Aorta (tissue), 5 donors: ENCODE measurements around the gene ASB10. TPM values are rescaled to one million over a fixed set of nuclear protein-coding genes. Genes with fewer than 3 reads are reported as not detected.

Experiments
- ATAC-seq: fragments of 200-7000 bp; cut with Tn5 transposase; one replicate; pipeline ENCODE4 v1.9.1; 2022; ENCODE audit warnings: moderate library complexity; ENCODE audit not compliant: low FRiP score
- DNase-seq, 2 donors: peaks; one replicate each; pipeline ENCODE4 v3.0.0-alpha.2; 2020
- H3K27ac ChIP-seq, 2 donors: one replicate each; pipeline ENCODE4 v1.5.1; 2013; ENCODE audit warnings: low read length in 2 of 2, mild to moderate bottlenecking in 2 of 2, moderate library complexity in 2 of 2, control low read depth in 1 of 2, inconsistent platforms in 1 of 2, low read depth in 1 of 2
- H3K27me3 ChIP-seq, 2 donors: one replicate each; pipeline ENCODE4 v1.6.1; 2013; ENCODE audit warnings: control low read depth in 1 of 2, low read length in 1 of 2, mild to moderate bottlenecking in 1 of 2, moderate library complexity in 1 of 2; ENCODE audit not compliant: insufficient read depth in 2 of 2, control insufficient read depth in 1 of 2
- H3K36me3 ChIP-seq, 2 donors: one replicate each; pipeline ENCODE4 v1.6.1; 2013; ENCODE audit warnings: control low read depth in 1 of 2, low read length in 1 of 2, mild to moderate bottlenecking in 1 of 2; ENCODE audit not compliant: insufficient read depth in 2 of 2, control insufficient read depth in 1 of 2
- H3K4me1 ChIP-seq, 2 donors: one replicate each; pipeline ENCODE4 v1.6.1; 2013; ENCODE audit warnings: low read length in 2 of 2, control low read depth in 1 of 2, mild to moderate bottlenecking in 1 of 2, moderate library complexity in 1 of 2; ENCODE audit not compliant: insufficient read depth in 2 of 2, control insufficient read depth in 1 of 2
- H3K4me3 ChIP-seq, 2 donors: one replicate each; pipeline ENCODE4 v1.5.1; 2013; ENCODE audit warnings: low read length in 2 of 2, control low read depth in 1 of 2, mild to moderate bottlenecking in 1 of 2
- H3K9me3 ChIP-seq: one replicate; pipeline ENCODE4 v1.6.1; 2013; ENCODE audit warnings: mild to moderate bottlenecking, low read length; ENCODE audit not compliant: control insufficient read depth
- WGBS, 2 donors: extraction: QIAGEN DNeasy Blood & Tissue Kit; methylation state at CpG; one replicate each; pipeline ENCODE4 v1.1.7; 2013; 5-methylcytosine and 5-hydroxymethylcytosine counted together
- intact Hi-C, 2 donors: fragments of 100-400 bp; cut with DNase I; formaldehyde crosslinking; loops; one replicate each; pipeline versions ENCODE4 v1.14.2 to v1.15.0; 2022
- polyA plus RNA-seq, 2 donors: library from polyadenylated mRNA; stranded (reverse); fragments of 200-250 nt; gene quantifications; one replicate each; pipeline ENCODE4 v1.2.3, GENCODE V29; 2013
- total RNA-seq, 2 donors: library from RNA; stranded (reverse); fragmentation: NEBNext Ultra II Directional; extraction: Animal tissue kit (Norgen Biotek cat#: 25700); gene quantifications; one replicate each; pipeline ENCODE4 v1.2.1, GENCODE V29; 2021
- donor health status: healthy with polysubstance abuse.
- donor health status: Bipolar disorder and iron deficiency.
- donor health status: DM: no; HTN: no; CAD: no.
- donor health status: DM: no; HTN: no; CAD: no.
- donor health status: DM: yes; HTN: yes; CAD: no.

ASB10 gene
- total and polyA plus RNA-seq, 4 donors: not detected

- Histone ChIP-seq H3K27ac (no peak overlapping the region), H3K4me1 (no peaks in the 10 kb centered on the region), H3K27me3 (no peaks in the 10 kb centered on the region), H3K9me3 (no peaks in the 10 kb centered on the region), H3K36me3 (no peaks in the 10 kb centered on the region), H3K4me3 (no peak overlapping the region)
- no peak for ATAC-seq
- intact Hi-C loops: no loop called here
- no peak for DNase-seq
- WGBS, 2 donors: 58 to 59% methylated on average over 19 of the region's 19 CpGs
These were observed 8.8 kb upstream of the ASB10 start for GRCh38 chr7:151195616-151196450.

- H3K36me3 ChIP-seq: no peaks in the 10 kb centered on the region
- intact Hi-C loops: no loop called here
- H3K27me3 ChIP-seq: no peaks in the 10 kb centered on the region
- no peaks in the 10 kb centered on the region for H3K4me1 ChIP-seq
- 81 to 82% methylated on average over 7 of the region's 7 CpGs for WGBS, 2 donors
- no peak for ATAC-seq
- no peak for DNase-seq
- H3K4me3 ChIP-seq: no peak overlapping the region
- H3K27ac ChIP-seq: no peak overlapping the region
- H3K9me3 ChIP-seq: no peaks in the 10 kb centered on the region
These were observed 7.1 kb upstream of the ASB10 start for GRCh38 chr7:151194188-151194587.

DNA sequence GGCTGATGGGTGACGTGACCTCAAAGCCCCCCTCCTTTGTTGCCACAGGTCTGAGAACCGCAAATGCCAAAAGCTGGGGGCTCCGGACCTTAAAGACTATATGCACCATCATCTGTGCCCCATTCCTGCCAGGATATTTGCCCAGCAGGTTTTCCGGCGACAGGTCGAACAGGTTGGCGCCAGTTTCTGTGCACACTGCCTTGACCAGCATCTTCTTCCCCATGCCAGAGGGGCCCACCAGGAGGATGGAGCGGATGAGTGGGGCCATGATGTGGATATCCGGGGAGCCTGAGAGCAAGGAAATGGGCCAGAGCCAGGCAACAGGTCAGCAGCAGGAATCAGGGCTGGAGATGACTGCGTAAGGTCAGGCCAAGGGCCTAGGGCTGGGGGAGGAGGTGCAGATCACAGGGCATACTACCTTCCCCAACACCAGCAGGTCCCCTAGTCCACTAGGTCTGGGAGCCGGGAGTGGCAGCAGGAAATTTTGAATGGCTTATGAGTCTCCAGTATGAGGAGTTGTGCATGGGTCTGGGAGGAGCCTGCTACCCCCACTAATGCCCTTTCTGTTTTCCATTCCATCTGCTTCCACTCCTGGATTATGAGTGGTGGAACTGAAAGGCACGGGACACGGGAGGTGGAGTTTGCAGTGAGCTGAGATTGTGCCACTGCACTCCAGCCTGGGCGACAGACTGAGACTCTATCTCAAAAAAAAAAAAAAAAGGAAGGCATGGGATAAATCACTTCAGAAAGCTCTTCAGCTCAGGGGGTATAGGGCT, 6.3 kb upstream of the ASB10 start:
- WGBS, 2 donors: 90 to 95% methylated on average over 14 of the region's 14 CpGs
- Histone ChIP-seq H3K4me1 (no peaks in the 10 kb centered on the region), H3K27me3 (no peaks in the 10 kb centered on the region), H3K4me3 (no peak overlapping the region), H3K9me3 (no peaks in the 10 kb centered on the region), H3K27ac (no peak overlapping the region), H3K36me3 (no peaks in the 10 kb centered on the region)
- ATAC-seq (no peak), DNase-seq (no peak)
- intact Hi-C loops: no loop called here

DNA sequence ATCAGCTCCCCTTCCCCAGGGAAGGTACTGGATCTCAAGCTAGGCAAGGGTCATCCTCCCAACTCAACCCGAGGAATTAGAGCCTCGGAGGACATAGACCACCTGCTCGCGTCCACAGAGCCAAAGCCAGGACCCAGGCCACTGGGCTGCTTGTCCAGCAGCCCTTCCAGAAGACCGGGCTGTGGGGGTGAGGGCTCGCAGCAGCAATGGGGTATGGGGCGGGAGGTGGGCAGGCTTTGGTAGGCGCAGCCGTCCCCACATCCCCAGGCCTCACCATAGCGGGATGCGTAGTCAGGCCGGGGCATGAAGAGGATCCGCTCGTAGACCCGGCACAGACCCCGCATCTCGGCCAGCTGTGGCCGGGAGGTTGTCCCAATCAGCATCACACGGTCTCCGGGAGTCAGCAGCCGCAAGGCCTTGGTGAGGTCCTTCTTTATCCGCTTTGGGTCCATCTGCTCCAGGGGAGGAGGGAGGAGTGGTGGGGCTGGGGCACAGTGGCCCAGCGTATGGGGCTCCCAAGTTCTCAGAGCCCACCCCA, 5.0 kb upstream of the ASB10 start:
- H3K27ac ChIP-seq: no peak overlapping the region
- ATAC-seq (no peak), DNase-seq (no peak)
- intact Hi-C loops: no loop called here
- no peaks in the 10 kb centered on the region for H3K27me3 ChIP-seq
- 95 to 96% methylated on average over 23 of the region's 23 CpGs for WGBS, 2 donors
- H3K36me3 ChIP-seq: no peaks in the 10 kb centered on the region
- no peak overlapping the region for H3K4me3 ChIP-seq
- H3K4me1 ChIP-seq: no peaks in the 10 kb centered on the region
- H3K9me3 ChIP-seq: no peaks in the 10 kb centered on the region

GRCh38 chr7:151191544-151191943, 4.5 kb upstream of the ASB10 start:
- DNase-seq (no peak), ATAC-seq (no peak)
- H3K27ac ChIP-seq: no peak overlapping the region
- H3K27me3 ChIP-seq: no peaks in the 10 kb centered on the region
- H3K36me3 ChIP-seq: no peaks in the 10 kb centered on the region
- intact Hi-C loops: no loop called here
- 87% methylated on average over 12 of the region's 12 CpGs for WGBS, 2 donors
- no peaks in the 10 kb centered on the region for H3K9me3 ChIP-seq
- H3K4me3 ChIP-seq: no peak overlapping the region
- H3K4me1 ChIP-seq: no peaks in the 10 kb centered on the region

DNA sequence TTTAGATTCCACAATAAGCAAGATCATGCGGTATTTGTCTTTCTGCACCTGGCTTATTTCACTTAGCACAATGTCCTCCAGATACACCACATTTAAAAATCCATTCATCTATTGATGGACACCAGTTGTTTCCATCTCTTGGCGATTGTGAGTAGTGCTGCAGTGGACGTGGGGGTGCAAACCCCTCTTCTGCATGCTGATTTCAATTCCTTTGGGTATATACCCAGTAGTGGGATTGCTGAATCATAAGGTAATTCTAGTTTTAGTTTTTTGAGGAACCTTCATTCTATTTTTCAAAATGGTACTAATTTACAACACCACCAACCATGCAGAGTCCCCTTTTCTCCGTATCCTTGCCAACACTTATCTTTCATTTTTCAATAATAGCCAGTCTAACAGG, 2.0 kb upstream of the ASB10 start:
- no peak overlapping the region for H3K4me3 ChIP-seq
- WGBS, 2 donors: 73 to 80% methylated on average over 4 of the region's 4 CpGs
- intact Hi-C loops: no loop called here

DNA sequence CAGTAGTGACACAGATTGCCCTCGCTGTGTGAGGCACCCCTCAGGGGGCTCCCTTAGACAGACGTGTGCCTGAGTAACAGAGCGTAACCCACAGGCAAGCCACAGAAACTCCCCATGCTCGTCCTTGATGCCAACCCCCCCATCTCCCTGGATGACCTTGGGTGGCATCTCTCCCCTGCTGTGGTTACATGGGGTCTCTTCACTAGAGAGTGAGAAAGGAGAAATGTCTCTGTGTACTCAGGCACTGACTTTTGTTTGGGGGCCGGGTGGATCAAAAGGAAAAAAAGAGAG, 1.1 kb upstream of the ASB10 start:
- Histone ChIP-seq H3K4me1 (no peaks in the 10 kb centered on the region), H3K27ac (no peak overlapping the region), H3K36me3 (no peaks in the 10 kb centered on the region), H3K9me3 (no peaks in the 10 kb centered on the region), H3K27me3 (no peaks in the 10 kb centered on the region), H3K4me3 (no peak overlapping the region)
- DNase-seq: no peak
- 66 to 67% methylated on average over 5 of the region's 5 CpGs for WGBS, 2 donors
- intact Hi-C loops: no loop called here
- ATAC-seq: no peak

More for the DNA sequence above, 2.0 kb upstream of the ASB10 start:
- H3K4me1 ChIP-seq: no peaks in the 10 kb centered on the region
- no peaks in the 10 kb centered on the region for H3K27me3 ChIP-seq
- H3K36me3 ChIP-seq: no peaks in the 10 kb centered on the region
- ATAC-seq (no peak), DNase-seq (no peak)
- H3K9me3 ChIP-seq: no peaks in the 10 kb centered on the region
- H3K27ac ChIP-seq: no peak overlapping the region

DNA sequence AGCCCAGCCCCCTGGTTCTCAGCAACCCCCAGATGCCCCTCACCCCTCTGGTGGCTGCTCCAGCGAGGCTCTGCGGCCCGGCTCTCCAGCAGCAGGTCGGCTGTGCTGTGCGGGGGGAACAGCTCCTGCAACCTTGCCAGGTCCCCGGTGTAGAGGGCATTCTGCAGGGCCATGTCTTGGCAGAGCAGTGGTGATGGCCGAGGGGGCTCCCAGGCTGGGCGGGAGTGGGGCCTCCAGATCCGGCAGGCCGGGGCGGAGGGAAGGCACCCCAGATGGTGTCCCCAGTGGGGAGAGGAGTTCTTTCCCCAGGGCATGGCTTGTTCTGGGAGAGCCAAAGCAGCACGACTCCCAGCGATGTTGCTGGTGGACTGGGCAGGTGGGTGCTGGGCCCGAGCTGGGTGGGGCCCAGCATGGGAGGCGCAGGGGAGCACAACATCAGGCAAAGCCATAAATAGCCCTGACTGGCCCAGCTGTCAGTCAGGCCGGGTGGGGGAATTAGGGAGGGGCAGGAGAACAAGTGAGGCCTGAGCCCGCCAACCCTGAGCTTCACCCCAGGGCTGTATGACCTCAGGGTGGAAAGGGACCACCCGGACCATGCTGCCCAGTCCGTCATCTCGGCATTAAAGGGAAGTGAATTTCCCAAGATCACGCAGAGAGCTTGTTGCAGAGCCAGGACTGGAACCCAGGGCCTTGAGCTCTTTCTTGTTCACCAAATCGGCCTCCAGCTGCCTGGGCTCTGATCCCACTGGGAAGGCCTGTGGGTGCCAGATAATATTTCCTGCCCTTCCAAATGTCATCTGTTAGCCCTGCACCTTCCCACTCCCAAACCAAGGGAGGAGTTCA, 580 bp upstream of the ASB10 start:
- no peaks in the 10 kb centered on the region for H3K27me3 ChIP-seq
- no peaks in the 10 kb centered on the region for H3K4me1 ChIP-seq
- no peak overlapping the region for H3K27ac ChIP-seq
- ATAC-seq (no peak), DNase-seq (no peak)
- no peak overlapping the region for H3K4me3 ChIP-seq
- WGBS, 2 donors: 78% methylated on average over 22 of the region's 22 CpGs
- H3K36me3 ChIP-seq: no peaks in the 10 kb centered on the region
- no peaks in the 10 kb centered on the region for H3K9me3 ChIP-seq
- intact Hi-C loops: no loop called here
